ENCODE data around the gene ANKRD6.

GRCh38 chr6:89660981-89661380, 228.0 kb downstream of the ANKRD6 start:
- TF ChIP-seq CTCF (IDR thresholded peaks at IDR 0.05) = no peak
- TF ChIP-seq POLR2AphosphoS5 (IDR thresholded peaks at IDR 0.05) = no peak
- TF ChIP-seq POLR2A (IDR thresholded peaks at IDR 0.05) = no peak
- no peak for TF ChIP-seq EP300 (IDR thresholded peaks at IDR 0.05; ENCODE audit: low read depth)
